CD4-positive, alpha-beta T cell (primary cell): Measurements from ENCODE around the gene CXCL1. TPM values are rescaled to one million over a fixed set of nuclear protein-coding genes. Genes with fewer than 3 reads are reported as not detected.

Experiments used
- ATAC-seq: fragments of 200-7000 bp; cut with Tn5 transposase; one replicate; pipeline ENCODE4 v1.10.0; 2022; ENCODE audit warnings: mild to moderate bottlenecking; ENCODE audit not compliant: poor library complexity
- CTCF ChIA-PET: fragments of 350-600 bp; sonication (Branson Sonifier 250); formaldehyde crosslinking; loops from one replicate; lab custom pipeline; 2021; ENCODE audit warnings: antibody characterized with exemption, inconsistent platforms; lab: Charles Lee
- POLR2A ChIA-PET: fragments of 350-600 bp; sonication (Branson Sonifier 250); formaldehyde crosslinking; loops from one replicate; lab custom pipeline; 2021; ENCODE audit warnings: antibody characterized with exemption, inconsistent platforms; lab: Charles Lee
- DNase-seq, 14 experiments: peaks; one replicate each; pipeline ENCODE4 v3.0.0-alpha.2; 2013 to 2020; ENCODE audit warnings: mixed read lengths in 2 of 14
- H3K27ac ChIP-seq, 2 donors: one replicate each; pipeline versions ENCODE4 v1.5.1 to v1.7.0; 2013; ENCODE audit warnings: low read length in 2 of 2, low read depth in 1 of 2, mild to moderate bottlenecking in 1 of 2
- H3K27me3 ChIP-seq, 2 experiments: 1 replicate in 1 of 2; 2 replicates in 1 of 2; pipeline versions ENCODE4 v1.6.1 to v1.7.0; 2013; ENCODE audit warnings: low read length in 2 of 2, control low read depth in 1 of 2, mild to moderate bottlenecking in 1 of 2, moderate library complexity in 1 of 2; ENCODE audit not compliant: insufficient read depth in 2 of 2, control insufficient read depth in 1 of 2
- H3K36me3 ChIP-seq: one replicate; pipeline ENCODE4 v1.6.1; 2013; ENCODE audit warnings: low read length, control low read depth; ENCODE audit not compliant: insufficient read depth
- H3K4me1 ChIP-seq: one replicate; pipeline ENCODE4 v1.6.1; 2013; ENCODE audit warnings: low read length, control low read depth; ENCODE audit not compliant: insufficient read depth
- H3K4me3 ChIP-seq: one replicate; pipeline ENCODE4 v1.5.1; 2013; ENCODE audit warnings: mild to moderate bottlenecking, low read length, moderate library complexity
- H3K9me3 ChIP-seq, 2 experiments: 1 replicate in 1 of 2; 2 replicates in 1 of 2; pipeline versions ENCODE4 v1.6.1 to v1.7.0; 2013; ENCODE audit warnings: low read length in 2 of 2, mild to moderate bottlenecking in 2 of 2, control low read depth in 1 of 2, moderate library complexity in 1 of 2; ENCODE audit not compliant: control insufficient read depth in 1 of 2, insufficient read depth in 1 of 2
- H3K27ac Mint-ChIP-seq: one replicate; pipeline ENCODE4 v1.8.0; 2020; ENCODE audit warnings: mixed read lengths
- H3K27me3 Mint-ChIP-seq: one replicate; pipeline ENCODE4 v1.8.0; 2021; ENCODE audit warnings: mixed read lengths
- H3K36me3 Mint-ChIP-seq: one replicate; pipeline ENCODE4 v1.8.0; 2021; ENCODE audit warnings: low read depth, mixed read lengths
- H3K4me1 Mint-ChIP-seq: one replicate; pipeline ENCODE4 v1.8.0; 2021; ENCODE audit warnings: low read depth, mixed read lengths
- H3K4me3 Mint-ChIP-seq: one replicate; pipeline ENCODE4 v1.8.0; 2020; ENCODE audit warnings: mild to moderate bottlenecking, mixed read lengths
- H3K9me3 Mint-ChIP-seq: one replicate; pipeline ENCODE4 v1.8.0; 2020; ENCODE audit warnings: mixed read lengths
- CTCF ChIP-seq: fragments of 200-600 bp; IDR thresholded peaks from one replicate; pipeline ENCODE4 v1.8.0; 2022; ENCODE audit warnings: antibody characterized with exemption, mild to moderate bottlenecking
- intact Hi-C, 2 experiments: fragments of 100-400 bp; cut with DNase I in 1 of 2; cut with micrococcal nuclease in 1 of 2; formaldehyde crosslinking; loops; one replicate each; pipeline versions ENCODE4 v1.15.1 to v1.9.0; 2023 to 2025; cut with DNase I, micrococcal nuclease
- total RNA-seq, 174 experiments: library from RNA in 2 of 174; stranded (reverse) in 2 of 174; gene quantifications; one replicate each; pipeline ENCODE4 v1.2.3 and lab custom pipeline; 2021 to 2026

Gene CXCL1
- total RNA-seq, 2 experiments from 2014 or later, result not detected

DNA sequence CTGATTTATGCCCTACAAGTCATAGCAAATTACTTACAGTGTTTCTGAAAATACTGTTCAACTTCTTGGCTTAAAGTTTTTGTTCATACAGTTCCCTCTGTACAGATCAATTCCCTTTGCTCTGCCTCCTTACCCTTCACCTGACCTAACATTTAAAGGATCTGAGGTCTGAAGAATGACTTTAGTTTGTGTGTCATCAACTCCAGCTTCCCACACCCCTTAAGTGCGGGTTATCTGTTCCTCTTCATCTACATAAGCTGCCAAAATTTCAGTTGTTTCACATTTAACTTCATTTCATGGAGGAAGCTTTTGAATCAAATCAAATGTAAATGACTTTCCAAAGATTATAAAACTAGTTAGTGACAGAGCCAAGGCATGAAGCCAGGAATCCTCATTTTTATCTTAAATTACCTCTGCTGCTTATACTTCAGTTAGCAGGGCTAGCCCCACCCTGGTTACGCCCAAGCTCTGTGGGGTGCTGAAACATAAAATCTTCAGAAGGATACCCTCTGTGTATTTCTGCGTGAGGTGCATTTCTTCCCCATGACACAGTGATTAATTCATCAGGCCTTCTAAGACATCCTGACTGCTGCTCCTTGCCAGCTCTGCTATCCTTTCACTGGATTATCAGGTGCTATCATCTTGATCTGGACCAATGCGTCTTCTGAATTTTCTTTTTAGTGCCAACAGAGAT, 16.5 kb downstream of the CXCL1 start:
- no peak overlapping the region for H3K27ac ChIP-seq
- no peaks in the 10 kb centered on the region for H3K4me1 Mint-ChIP-seq
- H3K27ac Mint-ChIP-seq, result no peak overlapping the region
- no peaks in the 10 kb centered on the region for H3K36me3 Mint-ChIP-seq
- ATAC-seq (no peak), DNase-seq (no peak)
- TF ChIP-seq CTCF, result no peak
- no peaks in the 10 kb centered on the region for H3K4me1 ChIP-seq
- H3K9me3 Mint-ChIP-seq, result no peaks in the 10 kb centered on the region
- H3K4me3 Mint-ChIP-seq, result no peak overlapping the region
- CTCF ChIA-PET, result interaction anchor here (1.6 kb wide), 1 partner anchor 15 kb away, joined by 3 read pairs; no protein-coding TSS in a partner anchor
- H3K27me3 ChIP-seq, result no peaks in the 10 kb centered on the region
- POLR2A ChIA-PET, result no interaction called here
- H3K9me3 ChIP-seq, result no peaks in the 10 kb centered on the region
- H3K36me3 ChIP-seq, result no peaks in the 10 kb centered on the region
- intact Hi-C loops, result no loop called here
- no peaks in the 10 kb centered on the region for H3K27me3 Mint-ChIP-seq
- no peak overlapping the region for H3K4me3 ChIP-seq

DNA sequence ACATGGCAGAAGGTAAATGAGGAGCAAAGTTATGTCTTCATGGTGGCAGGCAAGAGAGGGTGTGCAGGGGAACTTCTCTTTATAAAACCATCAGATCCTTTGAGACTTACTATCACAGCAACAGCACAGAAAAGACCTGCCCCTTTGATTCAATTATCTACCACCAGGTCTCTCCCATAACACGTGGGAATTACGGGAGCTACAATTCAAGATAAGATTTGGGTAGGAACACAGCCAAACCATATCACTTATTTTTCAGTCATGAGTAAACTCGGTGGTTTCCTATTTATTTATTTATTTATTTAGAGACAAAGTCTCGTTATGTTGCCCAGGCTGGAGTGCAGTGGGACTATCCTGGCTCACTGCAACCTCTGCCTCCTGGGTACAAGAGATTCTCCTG, 22.1 kb downstream of the CXCL1 start:
- CTCF ChIA-PET, result no interaction called here
- Histone ChIP-seq H3K4me3 (no peak overlapping the region), H3K9me3 (no peaks in the 10 kb centered on the region), H3K4me1 (no peaks in the 10 kb centered on the region), H3K27ac (no peak overlapping the region), H3K27me3 (no peaks in the 10 kb centered on the region), H3K36me3 (no peaks in the 10 kb centered on the region)
- POLR2A ChIA-PET, result no interaction called here
- TF ChIP-seq CTCF, result no peak
- ATAC-seq (no peak), DNase-seq (no peak)
- no peak overlapping the region for H3K4me3 Mint-ChIP-seq
- no peak overlapping the region for H3K27ac Mint-ChIP-seq
- H3K27me3 Mint-ChIP-seq, result no peaks in the 10 kb centered on the region
- H3K4me1 Mint-ChIP-seq, result no peaks in the 10 kb centered on the region
- intact Hi-C loops, result no loop called here
- H3K36me3 Mint-ChIP-seq, result no peaks in the 10 kb centered on the region
- no peaks in the 10 kb centered on the region for H3K9me3 Mint-ChIP-seq

DNA sequence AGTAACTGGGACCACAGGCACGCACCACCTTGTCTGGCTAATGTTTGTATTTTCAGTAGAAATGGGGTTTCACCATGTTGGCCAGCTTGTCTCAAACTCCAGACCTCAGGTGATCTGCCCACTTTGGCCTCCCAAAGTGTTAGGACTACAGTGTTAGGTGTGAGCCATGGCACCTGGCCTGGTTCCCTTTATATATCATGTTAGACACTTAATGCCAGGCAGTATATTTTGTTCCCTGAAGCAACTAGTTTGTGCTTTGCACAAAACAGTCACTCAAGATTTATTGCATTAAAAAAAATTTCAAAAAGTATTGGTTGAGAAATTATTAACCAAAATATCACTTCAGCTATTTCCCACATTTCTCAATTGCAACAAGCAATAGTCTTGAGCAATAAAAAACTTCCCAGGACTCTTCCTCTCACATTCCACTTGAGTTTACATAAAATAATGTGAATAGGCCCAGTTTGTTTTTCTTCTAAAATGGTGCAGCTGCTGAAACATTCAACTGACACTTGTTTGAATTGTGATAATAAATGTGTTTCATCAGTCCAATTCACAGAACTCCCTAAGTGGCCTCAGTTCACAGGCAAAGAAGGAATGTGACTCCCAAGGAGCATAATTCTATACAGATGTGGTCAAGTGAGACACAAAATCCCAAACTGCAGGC, 22.7 kb downstream of the CXCL1 start:
- Mint-ChIP-seq H3K36me3 (no peaks in the 10 kb centered on the region), H3K27me3 (no peaks in the 10 kb centered on the region), H3K9me3 (no peaks in the 10 kb centered on the region), H3K4me1 (no peaks in the 10 kb centered on the region), H3K27ac (no peak overlapping the region), H3K4me3 (no peak overlapping the region)
- Histone ChIP-seq H3K27ac (no peak overlapping the region), H3K9me3 (no peaks in the 10 kb centered on the region), H3K36me3 (no peaks in the 10 kb centered on the region), H3K4me3 (no peak overlapping the region), H3K4me1 (no peaks in the 10 kb centered on the region), H3K27me3 (no peaks in the 10 kb centered on the region)
- intact Hi-C loops, result no loop called here
- ChIA-PET POLR2A (no interaction called here), CTCF (no interaction called here)
- DNase-seq (no peak), ATAC-seq (no peak)
- TF ChIP-seq CTCF, result no peak
